Left renal cortex interstitium (tissue), 4 donors: ENCODE data around the gene DYNLT5. TPM values are rescaled to one million over a fixed set of nuclear protein-coding genes. Genes with fewer than 3 reads are reported as not detected.

Experiments used
- DNase-seq, 4 donors: peaks; one replicate each; pipeline ENCODE4 v3.0.0-alpha.2; 2013; ENCODE audit warnings: low read depth in 4 of 4, low spot score in 2 of 4, missing footprints in 1 of 4
- polyA plus RNA-seq, 4 donors: library from polyadenylated mRNA; unstranded; fragments of 120-200 nt; gene quantifications; one replicate each; pipeline ENCODE4 v1.2.1, GENCODE V29; 2013; ENCODE audit not compliant: insufficient read length in 4 of 4

The DYNLT5 gene
- polyA plus RNA-seq, 4 donors: 1.7 to 2.4 (median 2.2) TPM

GRCh38 chr1:66747501-66747900 lies 4.8 kb upstream of the DYNLT5 start:
- no peak for DNase-seq

DNA sequence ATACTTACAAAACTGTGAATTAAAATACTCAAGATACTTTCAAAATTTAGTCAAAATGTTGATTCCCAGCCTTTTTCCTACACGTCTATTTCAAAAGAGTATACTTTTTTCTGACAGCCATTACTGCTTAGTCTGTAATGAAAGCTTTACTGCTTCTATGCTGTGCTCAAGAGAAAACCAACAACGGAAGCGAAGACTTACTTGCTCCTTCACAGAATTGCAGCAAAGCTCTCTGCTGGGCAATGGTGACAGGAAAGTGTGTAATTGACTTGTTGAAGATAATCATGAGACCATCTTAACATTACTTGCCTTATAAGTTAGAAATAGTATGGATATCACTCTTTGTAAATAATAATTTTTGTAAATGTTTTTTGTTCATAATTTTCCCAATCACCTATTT lies 1.7 kb upstream of the DYNLT5 start:
- no peak for DNase-seq

DNA sequence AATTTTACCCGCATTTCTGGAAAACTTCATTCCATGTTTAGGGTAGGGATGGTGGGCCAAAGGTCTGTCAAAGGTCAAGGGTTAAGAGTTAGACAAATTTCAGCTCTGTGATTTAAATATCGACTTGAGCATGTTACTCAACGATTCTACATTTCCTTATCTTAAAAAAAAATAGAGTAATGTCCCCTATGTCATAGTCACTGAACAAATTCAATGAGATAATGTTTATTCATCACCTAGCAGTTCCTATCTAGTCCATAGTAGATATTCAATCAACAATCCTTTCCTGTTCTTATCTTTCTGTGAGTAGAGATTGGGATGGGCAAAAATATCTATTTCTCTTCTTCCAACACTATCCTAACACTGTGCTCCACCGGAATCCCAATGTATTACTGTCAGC lies 1.1 kb upstream of the DYNLT5 start:
- no peak for DNase-seq

DNA sequence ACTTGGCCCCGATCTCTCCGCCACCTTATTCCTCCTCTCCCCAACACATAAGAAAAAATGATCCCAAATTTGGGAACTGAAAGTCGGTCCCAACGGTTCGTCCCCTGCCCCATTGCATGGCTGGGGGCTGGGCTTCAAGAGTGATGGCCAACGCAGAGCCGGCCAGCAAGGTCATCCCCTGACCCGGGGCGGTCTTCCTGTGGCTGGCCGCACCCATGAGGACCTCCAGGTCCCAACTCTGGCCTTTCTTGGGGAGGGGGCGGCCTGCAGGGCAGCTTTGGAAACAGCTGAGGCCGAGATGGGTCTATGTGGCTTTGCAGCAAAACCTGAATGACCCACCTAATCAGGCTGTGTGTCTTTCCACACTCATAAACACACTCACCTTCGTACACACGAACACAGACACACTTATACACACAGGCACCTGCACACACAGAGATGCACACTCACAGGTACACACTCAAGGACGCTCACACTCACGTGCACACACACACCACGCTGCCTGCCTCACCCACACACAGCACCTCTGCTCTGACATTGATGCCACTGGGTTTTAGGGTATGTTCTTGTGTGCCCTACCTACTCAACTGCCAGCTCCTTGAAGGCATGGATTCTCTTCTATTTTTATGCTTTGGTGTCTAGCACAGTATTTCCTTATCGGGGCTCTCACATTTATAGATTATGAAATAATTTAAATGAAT lies 562 bp downstream of the DYNLT5 start:
- DNase-seq: no peak

DNA sequence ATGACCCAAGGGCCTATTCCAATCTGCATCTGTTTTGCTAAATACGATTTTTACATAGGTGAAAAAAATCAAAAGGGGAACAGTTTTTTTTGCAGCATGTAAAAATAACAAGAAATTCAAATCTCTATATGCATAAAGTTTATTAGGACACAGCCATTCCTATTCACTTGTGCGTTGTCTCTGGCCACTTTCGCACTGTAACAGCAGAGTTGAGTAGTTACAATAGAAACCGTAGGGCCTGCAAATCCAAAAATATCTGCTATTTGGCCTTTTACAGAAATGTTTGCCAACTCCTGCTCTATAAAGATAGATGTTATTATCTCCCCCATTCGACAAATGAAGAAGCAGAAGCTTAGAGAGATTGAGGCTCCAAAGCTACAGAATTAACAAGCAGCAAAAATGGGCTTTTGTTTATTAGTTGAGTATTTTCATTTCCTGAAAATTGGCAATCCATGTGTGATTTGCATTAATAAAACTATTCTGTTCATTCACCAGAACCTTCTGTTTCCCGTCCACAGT lies 5.5 kb downstream of the DYNLT5 start:
- no peak for DNase-seq

- no peak for DNase-seq
Observed at GRCh38 chr1:66758241-66758755, 6.0 kb downstream of the DYNLT5 start.

DNA sequence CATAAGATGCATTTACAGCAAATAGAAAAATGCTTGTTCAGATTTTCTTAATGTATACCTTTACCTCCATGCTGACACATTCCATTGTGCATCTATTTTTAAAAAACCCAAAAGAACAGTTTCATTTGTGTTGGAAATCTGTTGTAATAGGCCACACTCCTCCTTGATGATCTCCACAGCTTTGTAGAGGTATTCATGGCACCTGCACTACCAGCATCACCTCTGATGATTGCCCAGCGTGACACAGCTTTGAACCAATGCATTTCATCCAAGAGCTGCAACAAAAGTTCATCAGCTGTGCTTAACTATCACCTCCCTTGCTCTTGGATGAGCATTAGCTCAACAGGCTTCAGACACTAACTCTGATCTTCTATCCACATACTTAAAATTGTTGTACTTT lies 8.2 kb downstream of the DYNLT5 start:
- no peak for DNase-seq

DNA sequence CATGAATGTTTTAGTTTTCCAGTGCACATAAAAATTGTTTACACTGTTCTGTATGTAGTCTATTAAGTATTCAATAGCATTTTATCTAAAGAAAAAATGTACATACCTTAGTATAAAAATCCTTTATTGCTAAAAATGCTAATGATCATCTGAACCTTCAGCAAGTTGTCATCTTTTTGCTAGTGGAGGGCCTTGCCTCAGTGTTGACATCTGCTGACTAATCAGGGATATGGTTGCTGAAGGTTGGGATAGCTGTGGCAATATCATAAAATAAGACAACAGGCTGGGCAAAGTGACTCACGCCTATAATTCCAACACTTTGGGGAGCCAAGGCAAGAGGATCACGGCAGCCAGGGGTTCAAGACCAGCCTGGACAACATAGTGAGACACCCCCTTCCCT lies 9.0 kb downstream of the DYNLT5 start:
- DNase-seq: no peak

DNA sequence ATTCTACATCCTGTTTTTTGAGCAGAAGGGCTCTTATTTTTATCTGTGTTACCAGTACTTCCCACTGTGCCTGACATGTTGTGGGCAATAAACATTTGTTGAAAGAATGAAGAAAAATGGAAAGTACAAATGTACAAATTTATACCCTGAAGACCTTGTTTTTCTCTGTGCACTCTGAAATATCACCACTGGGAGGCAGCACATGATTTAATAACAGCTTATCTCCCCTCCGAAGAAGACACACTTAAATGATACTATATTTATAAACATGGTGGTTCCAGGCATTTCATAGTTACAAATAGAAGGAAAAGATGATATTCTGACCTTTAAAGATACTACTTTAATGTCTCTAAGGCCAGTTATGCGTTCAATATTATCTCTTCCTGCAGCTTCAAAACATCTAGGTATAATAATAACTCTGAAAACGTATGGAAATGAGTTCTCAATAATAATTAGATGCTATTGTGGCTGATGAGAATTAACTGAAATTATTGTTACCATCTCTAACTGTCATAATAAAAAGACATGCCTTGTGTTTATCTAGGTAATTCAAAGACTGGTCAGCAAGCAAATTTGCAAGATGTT lies 12.8 kb downstream of the DYNLT5 start:
- no peak for DNase-seq

GRCh38 chr1:66767626-66768025 lies 15.4 kb downstream of the DYNLT5 start:
- DNase-seq: no peak

DNA sequence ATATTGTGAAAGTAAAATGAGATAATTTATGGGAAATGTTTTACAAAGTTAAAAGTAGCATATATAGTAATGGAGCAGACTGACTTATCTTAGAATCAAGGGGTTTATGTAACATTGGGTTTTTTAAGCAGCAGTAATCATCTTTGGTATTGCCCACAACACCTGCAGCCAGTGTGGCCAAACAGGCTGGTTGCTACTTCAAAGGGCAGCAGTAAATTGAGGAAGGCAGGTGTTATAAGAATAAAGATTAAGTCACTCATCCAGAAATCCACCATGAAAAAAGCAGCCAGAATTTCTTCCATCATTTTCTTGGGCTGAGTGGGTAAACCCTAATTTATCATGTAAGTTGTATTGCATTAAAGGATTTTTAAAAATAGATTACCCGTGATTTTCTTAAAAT lies 16.7 kb downstream of the DYNLT5 start:
- DNase-seq: no peak

GRCh38 chr1:66769512-66770229 lies 17.4 kb downstream of the DYNLT5 start:
- no peak for DNase-seq

DNA sequence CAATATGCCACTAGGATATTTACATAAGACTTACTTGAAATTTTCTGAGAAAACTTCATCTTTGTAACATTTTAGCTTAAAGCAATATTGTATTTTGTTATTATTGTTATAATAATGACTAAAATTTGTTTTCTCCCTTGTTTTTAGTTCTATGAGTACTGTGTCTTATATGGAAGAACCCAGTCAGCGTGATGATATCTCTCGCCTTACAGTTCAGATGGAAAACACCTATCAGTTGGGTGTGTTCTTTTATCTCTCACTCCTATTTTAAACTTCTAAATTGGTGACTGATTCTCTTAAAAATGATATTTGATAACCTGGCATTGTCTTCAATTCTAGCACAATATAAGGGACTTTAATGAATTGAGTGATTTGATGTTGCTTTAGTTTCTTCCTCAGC lies 18.0 kb downstream of the DYNLT5 start:
- DNase-seq: no peak

GRCh38 chr1:66770694-66771093 lies 18.4 kb downstream of the DYNLT5 start:
- no peak for DNase-seq

- no peak for DNase-seq
Observed at GRCh38 chr1:66773227-66773626, 21.0 kb downstream of the DYNLT5 start.

DNA sequence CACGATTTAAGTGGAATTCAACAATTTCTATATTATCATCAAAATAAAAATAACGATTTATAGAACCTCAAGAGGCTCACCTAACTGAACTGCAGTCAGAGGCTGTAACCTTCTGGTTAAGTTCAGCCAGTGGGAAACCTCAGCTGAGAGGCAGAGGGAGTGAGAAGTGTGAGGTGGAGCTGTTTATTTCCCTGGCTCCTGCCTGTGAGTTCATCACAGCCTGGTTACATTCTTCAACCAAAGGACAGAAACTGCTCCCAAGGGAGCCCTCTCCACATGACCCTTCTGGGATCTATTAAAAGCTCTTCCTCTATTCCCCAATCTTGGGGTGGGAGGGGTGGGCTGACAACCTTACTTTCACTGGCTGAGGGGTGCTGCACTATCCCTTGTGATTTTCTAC lies 22.2 kb downstream of the DYNLT5 start:
- DNase-seq: no peak

DNA sequence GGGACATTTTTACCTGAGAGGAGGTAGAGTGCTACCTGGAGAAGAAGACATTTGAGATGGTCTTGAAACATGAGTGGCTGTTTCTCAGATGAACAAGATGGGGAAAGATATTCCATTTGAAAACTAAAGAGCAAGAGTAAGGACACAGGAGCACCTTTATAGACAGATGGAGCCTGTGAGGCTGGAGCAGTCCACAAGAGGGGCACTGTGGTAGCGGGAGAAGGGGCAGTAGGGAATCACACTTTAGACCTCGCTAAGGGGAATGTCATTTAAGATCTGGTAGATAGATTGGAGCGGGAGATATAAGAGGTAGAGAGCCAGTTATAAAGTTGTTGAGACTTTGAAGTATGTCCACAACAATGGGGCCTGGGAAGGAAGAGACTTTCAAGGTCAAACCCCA lies 23.4 kb downstream of the DYNLT5 start:
- no peak for DNase-seq

GRCh38 chr1:66777831-66778230 lies 25.6 kb downstream of the DYNLT5 start:
- no peak for DNase-seq

DNA sequence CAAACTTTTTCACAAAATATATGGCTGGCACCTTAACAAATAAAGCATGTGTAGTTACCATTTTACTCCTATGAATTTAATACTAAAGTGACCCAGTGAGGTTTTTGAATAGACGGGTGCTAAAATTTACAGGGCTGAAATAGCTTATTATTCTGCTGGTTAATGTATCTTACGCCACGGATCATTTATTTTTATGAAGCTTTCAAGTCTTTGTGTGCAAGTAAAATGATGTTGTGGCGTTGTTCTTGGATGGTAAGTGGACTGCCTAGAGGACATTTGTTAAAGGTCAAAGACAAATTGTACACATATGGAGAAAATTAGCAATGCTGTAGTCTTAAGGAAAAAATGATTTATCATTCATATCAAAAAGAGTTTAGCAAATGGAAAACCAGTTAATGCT lies 26.0 kb downstream of the DYNLT5 start:
- DNase-seq: no peak

DNA sequence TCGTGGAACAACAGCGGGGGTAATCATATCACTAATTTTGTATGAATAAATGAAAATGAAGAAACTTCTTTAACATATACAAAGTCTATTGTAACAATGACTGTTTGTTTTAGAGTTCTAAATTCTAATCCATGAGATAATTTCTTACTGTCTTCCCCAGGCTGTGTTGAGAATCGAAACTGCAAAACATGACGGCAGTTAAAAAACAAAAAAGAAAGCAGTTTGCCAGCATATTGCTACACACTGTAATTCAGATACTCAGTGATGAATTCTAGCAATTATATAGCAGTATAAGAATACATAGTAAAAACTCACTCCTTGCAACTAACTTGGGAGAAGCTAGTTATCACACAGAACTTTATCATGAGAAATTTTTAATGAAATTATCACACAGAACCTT lies 26.7 kb downstream of the DYNLT5 start:
- DNase-seq: no peak

- no peak for DNase-seq
Observed at GRCh38 chr1:66779475-66780078, 27.3 kb downstream of the DYNLT5 start.
